Measurements from ENCODE around the gene ALDH4A1.

The ALDH4A1 gene

DNA sequence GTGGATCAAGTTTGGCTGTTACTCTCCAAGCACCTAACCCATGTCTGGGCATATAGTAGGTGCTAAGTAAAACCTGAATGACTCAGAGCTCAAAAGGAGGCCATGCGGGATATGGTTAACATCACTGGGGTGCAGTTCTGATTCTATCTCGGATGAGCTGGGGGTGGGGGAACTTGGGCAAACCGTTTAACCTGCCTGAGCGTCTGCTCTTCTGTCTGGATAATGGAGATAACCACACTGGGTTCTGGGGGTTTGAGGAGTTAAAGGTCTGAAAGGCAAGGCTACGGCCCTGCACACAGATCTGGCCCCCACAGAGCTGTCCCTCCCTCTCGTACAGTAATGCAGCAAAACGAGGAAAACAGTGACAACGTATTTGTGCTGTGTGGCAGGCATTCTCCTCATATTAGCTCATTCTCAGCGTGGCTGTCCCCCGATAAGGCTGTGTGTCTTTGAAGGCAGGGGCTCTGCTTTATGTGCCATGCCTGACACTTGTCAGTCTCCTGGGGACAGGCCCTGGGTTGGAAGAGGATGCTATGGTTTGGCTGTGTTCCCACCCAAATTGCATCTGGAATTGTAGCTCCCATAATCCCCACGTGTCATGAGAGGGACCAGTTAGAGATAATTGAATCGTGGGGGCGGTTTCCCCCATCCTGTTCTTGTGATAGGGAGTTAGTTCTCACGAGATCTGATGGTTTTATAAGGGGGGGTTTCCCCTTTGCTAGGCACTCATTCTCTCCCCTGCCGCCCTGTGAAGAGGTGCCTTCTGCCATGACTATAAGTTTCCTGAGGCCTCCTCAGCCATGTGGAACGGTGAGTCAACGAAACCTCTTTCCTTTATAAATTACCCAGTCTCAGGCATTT, 6.8 kb upstream of the ALDH4A1 start:
- in situ Hi-C loops (cut with MboI; ENCODE audit: low pct_unique_long_range_greater_than_20kb, low sequenced_read_pairs, unreplicated experiment) = loop anchor here (10.0 kb wide), 1 partner anchor 196 kb away; no protein-coding TSS in a partner anchor
- TF ChIP-seq, protein P1, sequence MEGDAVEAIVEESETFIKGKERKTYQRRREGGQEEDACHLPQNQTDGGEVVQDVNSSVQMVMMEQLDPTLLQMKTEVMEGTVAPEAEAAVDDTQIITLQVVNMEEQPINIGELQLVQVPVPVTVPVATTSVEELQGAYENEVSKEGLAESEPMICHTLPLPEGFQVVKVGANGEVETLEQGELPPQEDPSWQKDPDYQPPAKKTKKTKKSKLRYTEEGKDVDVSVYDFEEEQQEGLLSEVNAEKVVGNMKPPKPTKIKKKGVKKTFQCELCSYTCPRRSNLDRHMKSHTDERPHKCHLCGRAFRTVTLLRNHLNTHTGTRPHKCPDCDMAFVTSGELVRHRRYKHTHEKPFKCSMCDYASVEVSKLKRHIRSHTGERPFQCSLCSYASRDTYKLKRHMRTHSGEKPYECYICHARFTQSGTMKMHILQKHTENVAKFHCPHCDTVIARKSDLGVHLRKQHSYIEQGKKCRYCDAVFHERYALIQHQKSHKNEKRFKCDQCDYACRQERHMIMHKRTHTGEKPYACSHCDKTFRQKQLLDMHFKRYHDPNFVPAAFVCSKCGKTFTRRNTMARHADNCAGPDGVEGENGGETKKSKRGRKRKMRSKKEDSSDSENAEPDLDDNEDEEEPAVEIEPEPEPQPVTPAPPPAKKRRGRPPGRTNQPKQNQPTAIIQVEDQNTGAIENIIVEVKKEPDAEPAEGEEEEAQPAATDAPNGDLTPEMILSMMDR (IDR thresholded peaks at IDR 0.05; ENCODE audit: extremely low read depth, insufficient read depth, missing control alignments) = no peak
- no peak for DNase-seq (ENCODE audit: low spot score)

DNA sequence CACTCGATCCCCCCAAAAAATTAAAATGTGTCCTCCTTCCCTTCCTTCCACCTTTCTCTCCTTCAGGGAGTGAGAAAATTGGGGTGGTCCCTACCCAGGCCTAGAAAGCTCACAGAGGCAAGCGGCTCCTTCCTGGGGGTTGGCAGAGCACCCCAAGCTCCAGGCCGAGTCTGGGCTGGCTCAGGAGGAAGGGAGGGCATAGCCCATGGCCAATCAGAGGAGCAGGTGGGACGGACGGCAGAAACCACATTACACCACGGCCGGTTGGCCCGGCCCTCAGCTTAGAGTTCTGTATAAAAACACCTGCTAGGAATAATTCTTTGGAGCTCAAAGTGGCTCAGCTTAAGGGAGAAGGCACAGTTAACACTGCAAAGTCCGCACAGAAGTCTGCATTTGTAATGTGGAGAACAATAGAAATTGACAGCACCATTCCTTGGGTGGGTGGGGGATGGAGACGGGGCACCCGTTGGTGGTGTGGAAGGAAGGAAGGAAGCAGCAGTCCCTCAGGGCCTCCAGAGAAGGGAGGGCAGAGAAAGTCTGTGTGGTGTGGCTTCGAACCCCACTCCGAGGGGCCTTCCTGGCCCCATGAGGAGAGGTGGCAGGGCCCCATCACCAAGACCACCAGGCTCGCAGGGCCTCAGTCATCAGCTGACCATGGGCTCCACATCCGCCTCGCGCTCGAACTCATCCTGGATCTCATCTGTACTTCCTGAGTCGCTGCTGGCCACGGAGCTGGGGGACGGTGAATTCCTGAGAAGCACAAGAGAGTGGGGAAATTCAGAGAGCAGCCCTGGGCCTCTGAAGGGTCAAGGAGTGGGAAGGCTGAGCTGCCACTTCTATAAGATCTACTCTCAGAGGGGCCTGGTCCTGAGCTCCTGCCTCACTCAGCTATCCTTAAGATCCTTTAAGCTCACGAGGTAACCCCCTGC, 5.8 kb upstream of the ALDH4A1 start:
- TF ChIP-seq, protein P1 (IDR thresholded peaks at IDR 0.05; ENCODE audit: extremely low read depth, insufficient read depth, missing control alignments) = no peak
- in situ Hi-C loops (cut with MboI; ENCODE audit: low pct_unique_long_range_greater_than_20kb, low sequenced_read_pairs, unreplicated experiment) = loop anchor here (10.0 kb wide), 1 partner anchor 197 kb away; no protein-coding TSS in a partner anchor

DNA sequence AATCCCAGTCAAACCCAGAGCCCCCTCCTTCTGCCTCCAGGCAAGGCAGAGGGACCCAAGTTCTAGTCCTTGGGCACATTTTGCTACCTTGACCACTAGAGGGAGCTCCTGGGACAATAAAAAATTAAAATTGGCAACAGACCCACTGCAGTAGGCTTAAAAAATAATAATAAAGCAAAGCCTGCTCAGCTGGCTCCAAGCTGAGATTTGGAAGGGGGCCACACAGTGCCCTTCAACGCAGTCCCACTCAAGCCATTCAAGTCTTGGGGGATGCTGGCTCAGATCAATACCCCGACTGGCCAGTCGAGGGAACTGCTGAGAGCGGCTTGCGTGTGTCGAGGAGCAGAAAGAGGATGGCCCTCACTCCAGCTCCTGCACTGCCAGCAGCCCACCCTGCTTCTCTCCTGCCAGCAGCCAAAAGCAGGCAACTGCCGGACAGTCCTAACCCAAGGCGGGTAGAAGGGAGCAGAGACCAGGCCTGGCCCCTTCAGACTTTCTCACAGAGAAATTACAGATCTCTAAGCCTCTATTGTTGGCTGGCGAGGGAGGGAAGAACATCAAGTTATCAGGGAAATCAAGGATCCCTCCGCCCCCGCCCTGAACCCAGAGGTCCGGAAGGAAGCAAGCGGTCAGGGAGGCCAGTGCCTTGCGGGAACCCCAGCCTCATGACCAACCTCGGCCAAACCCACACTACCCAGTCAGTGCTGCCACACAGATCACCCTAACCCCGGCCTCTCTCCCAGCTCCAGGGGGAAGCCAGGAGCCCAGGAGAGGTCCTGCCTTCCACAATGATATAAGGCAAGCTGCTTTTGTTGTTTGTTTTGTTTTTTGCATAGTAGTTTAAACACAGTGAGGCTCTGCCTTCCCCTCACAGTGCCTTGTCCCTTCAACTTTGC, 4.9 kb upstream of the ALDH4A1 start:
- DNase-seq (ENCODE audit: low spot score) = peak; percentile 74
- in situ Hi-C loops (cut with MboI; ENCODE audit: low pct_unique_long_range_greater_than_20kb, low sequenced_read_pairs, unreplicated experiment) = loop anchor here (10.0 kb wide), 1 partner anchor 198 kb away; no protein-coding TSS in a partner anchor
- TF ChIP-seq, protein P1 (IDR thresholded peaks at IDR 0.05; ENCODE audit: extremely low read depth, insufficient read depth, missing control alignments) = peak; percentile 77

More for the DNA sequence above, 5.8 kb upstream of the ALDH4A1 start:
- DNase-seq (ENCODE audit: low spot score) = peak; percentile 51

- TF ChIP-seq, protein P1 (IDR thresholded peaks at IDR 0.05; ENCODE audit: extremely low read depth, insufficient read depth, missing control alignments) = no peak
- in situ Hi-C loops (cut with MboI; ENCODE audit: low pct_unique_long_range_greater_than_20kb, low sequenced_read_pairs, unreplicated experiment) = loop anchor here (10.0 kb wide), 1 partner anchor 201 kb away; no protein-coding TSS in a partner anchor
- DNase-seq (ENCODE audit: low spot score) = no peak
Observed at GRCh38 chr1:18903291-18903756, 969 bp upstream of the ALDH4A1 start.

GRCh38 chr1:18901952-18902522, 318 bp downstream of the ALDH4A1 start:
- DNase-seq (ENCODE audit: low spot score) = peak; percentile 52
- TF ChIP-seq, protein P1 (IDR thresholded peaks at IDR 0.05; ENCODE audit: extremely low read depth, insufficient read depth, missing control alignments) = no peak
- in situ Hi-C loops (cut with MboI; ENCODE audit: low pct_unique_long_range_greater_than_20kb, low sequenced_read_pairs, unreplicated experiment) = loop anchor here (10.0 kb wide), 1 partner anchor 203 kb away; no protein-coding TSS in a partner anchor
